GM21423 (cell line): Measurements from ENCODE around the gene TADA3.
"Not testable (repeated sequence)": the region's sequence is repeated elsewhere in the genome, so short reads cannot be mapped to it uniquely, and the experiment has no call there.

Experiments used
- ATAC-seq: cut with Tn5 transposase; IDR thresholded peaks from one replicate; pipeline ENCODE4 v1.9.1; 2021; ENCODE audit warnings: mild to moderate bottlenecking, moderate library complexity; ENCODE audit not compliant: unreplicated experiment

TADA3 gene

GRCh38 chr3:9785602-9786001 is 6.7 kb downstream of the TADA3 start:
- no peak for ATAC-seq

GRCh38 chr3:9784965-9785364 is 7.3 kb downstream of the TADA3 start:
- ATAC-seq = no peak

GRCh38 chr3:9783954-9784353 is 8.3 kb downstream of the TADA3 start:
- ATAC-seq = no peak

DNA sequence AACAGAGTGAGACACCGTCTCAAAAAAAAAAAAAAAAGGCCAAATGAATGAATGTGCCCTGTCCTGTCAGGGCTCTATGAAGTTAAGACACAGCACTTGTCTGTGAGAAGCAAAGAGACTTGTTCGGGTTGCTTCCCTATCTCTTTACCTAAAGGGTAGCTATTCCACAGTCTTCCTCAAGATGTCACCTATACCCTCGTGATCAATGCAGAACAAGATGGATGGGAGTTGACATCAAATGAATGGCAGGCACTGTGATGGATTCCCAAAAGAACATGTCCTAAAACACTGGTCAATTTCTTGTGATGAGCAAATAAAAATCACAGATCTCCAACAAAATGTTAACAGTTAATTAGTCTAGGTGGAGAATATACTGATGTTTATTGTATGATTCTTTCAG is 9.5 kb downstream of the TADA3 start:
- no peak for ATAC-seq

DNA sequence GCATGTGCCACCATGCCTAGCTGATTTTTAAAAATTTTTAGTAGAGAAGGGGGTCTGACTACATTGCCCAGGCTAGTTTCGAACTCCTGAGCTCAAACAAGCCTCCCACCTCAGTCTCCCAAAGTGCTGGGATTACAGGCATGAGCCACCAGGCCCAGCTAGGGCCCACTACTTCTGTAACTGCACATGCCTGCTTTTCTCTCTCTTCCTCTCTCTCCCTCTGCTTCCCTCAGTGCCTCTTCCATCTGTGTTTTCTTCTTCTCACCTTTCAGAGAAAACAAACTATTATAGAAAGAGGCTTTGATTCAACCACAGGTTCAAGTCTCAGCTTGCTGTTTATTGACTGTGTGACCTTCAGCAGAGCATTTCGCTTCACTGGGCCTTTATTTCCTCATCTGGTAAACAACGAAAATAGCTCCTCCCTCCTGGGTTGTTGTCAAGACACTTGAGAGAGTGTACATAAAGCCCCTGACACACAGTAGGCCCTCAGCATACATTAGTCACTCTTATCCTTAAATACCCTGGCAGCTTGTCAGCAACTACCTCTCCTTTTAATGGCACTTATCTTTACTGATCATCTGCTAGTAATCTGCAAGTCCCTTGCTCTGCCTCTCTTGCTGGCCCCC is 10.2 kb downstream of the TADA3 start:
- no peak for ATAC-seq

DNA sequence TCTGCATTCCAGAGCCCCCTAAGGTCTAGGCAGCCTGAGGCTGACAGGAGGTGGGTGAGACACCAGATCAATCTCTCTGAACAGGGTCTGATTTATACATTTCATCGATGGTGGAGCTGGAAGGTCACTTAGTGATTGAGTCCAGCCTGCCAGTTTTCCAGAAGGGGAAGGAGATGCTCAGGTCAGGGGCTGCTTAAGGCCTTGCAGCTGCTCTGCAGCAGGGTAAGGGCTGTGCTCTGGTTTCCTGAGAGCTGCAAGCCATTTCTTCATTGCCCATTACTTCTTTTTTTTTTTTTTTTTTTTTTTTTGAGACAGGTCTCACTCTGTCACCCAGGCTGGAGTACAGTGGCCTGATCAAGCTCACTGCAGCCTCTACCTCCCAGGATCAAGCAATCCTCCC is 10.7 kb downstream of the TADA3 start:
- no peak for ATAC-seq

- ATAC-seq = no peak
These were observed 11.4 kb downstream of the TADA3 start for GRCh38 chr3:9780910-9781309.

DNA sequence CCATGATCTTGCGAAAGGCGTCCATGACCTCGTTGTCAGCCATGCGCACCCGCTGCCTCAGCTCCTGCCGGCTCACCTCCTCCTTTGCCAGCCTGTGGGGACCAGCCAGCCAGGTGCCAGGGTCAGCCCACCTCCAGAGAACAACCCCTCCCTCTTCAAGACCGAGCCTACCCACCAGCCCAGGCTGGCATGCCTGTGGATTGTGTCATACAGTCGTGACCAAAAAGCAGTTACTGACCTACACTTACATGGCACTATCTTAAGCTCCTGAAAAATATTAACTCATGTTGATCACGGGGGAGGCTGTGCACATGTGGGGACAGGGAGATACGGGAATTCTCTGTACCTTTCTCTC is 11.8 kb downstream of the TADA3 start:
- ATAC-seq = no peak

- ATAC-seq = peak; percentile 66
These were observed 12.4 kb downstream of the TADA3 start for GRCh38 chr3:9779721-9780457.

DNA sequence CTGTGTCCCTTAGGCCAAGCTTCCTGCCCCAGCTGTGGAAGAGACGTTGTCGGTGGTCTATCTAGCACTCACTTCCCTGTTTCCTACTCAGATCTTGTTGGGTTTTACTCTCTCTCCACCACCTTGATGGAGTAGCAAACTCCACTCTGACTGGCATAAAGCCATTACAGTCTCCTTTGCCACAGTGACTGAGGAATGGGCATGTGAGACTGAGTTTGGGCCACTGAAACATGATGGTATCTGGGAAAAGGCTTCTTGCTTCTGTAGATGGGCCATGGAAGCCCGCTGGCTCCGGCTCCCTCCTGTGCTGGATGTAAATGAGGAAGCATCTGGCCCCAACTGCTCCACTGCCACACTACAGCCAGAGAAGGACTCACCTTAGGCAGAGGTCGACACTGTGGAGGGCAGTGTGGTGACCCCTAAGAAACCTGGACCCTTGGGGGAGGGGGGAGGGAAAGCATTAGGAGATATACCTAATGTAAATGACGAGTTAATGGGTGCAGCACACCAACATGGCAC is 13.1 kb downstream of the TADA3 start:
- ATAC-seq = no peak

- no peak for ATAC-seq
These were observed 13.9 kb downstream of the TADA3 start for GRCh38 chr3:9778143-9779074.

DNA sequence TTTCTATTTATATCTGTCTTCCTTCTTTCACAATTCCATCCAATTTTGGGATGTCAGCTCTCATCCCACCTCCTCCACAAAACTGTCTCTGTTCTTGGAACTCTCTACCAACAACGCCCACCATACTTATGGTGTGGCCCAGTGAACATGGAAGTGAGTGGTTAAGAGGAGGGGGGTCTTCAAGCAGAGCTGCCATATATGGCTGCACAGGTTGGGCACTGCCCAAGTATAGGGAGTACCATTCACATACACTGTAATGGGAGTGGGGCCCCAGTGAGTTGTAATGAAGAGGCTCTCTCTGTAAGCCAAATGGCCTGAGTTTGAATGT is 14.6 kb downstream of the TADA3 start:
- ATAC-seq = no peak

DNA sequence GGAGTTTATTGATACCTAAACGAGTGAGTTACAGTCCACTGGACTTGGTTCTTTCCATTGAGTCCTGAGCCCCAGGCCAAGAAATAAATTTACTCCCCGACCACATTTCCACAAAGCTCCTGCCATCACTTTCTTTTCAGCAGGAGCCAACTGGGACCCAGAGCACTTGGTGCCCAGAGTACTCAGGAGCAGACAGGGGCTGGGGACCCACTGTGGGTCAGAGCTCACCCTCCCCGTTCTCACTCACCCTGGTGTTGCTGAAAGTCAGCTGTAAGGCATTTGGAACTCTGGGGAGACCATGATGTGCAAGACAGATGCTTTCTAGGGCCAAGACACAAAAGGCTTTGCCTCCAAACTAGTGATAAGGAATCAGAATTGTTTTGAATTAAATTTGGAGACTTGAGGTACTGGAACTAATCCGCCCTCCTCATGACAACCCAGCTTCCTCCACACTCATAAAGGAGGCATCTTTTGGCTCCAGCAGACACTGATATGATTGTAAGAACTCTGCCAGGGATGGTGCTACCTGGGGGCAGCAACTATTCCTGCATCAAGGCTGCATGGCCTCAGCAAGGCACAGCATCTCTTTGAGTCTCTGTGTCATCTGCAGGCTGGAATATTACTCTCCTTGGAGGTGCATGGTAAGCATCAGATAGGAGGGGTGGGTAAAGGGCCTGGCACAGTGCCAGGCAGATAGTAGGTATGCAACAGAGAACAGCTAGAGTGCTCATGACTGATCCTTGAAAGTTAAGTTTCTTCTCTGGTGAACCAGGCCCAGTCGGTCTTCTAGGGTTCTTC is 15.2 kb downstream of the TADA3 start:
- no peak for ATAC-seq

GRCh38 chr3:9771007-9771406 is 21.3 kb downstream of the TADA3 start:
- ATAC-seq = not testable (repeated sequence)

DNA sequence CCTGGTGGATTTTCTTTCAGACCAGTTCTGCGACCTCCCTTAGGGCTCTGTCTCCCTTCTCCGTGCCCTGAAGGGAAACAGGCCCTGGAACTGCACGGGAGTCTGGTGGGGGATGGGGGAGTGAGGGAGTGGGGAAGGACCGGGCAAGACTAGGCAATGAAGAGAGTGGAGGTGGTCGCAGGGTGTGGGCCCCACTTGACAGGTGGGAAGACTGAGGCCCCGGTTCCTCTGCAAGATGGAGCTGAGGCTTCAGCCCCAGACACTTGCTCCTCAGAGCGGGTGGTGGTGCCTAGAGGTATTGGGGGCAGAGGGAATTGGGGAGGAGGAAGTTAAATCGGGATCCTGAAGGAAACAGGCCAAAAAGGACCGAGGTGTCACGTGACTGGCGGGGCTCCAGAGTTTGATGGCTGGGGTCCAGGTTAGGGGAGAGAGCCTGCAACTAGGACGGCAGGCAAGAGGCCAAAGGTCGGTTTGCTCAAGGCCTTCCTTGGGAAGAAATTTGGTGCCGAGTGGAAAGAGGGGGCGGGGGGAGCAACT is 21.9 kb downstream of the TADA3 start:
- no peak for ATAC-seq

- peak; percentile 62 for ATAC-seq
These were observed 22.6 kb downstream of the TADA3 start, which contains the start of gene CAMK1 for GRCh38 chr3:9769426-9770275. Gene CAMK1 (minus strand): TSS chr3:9769947. CDS start chr3:9767749, 2,198 bp downstream.

- no peak for ATAC-seq
These were observed 23.3 kb downstream of the TADA3 start for GRCh38 chr3:9769012-9769411.

DNA sequence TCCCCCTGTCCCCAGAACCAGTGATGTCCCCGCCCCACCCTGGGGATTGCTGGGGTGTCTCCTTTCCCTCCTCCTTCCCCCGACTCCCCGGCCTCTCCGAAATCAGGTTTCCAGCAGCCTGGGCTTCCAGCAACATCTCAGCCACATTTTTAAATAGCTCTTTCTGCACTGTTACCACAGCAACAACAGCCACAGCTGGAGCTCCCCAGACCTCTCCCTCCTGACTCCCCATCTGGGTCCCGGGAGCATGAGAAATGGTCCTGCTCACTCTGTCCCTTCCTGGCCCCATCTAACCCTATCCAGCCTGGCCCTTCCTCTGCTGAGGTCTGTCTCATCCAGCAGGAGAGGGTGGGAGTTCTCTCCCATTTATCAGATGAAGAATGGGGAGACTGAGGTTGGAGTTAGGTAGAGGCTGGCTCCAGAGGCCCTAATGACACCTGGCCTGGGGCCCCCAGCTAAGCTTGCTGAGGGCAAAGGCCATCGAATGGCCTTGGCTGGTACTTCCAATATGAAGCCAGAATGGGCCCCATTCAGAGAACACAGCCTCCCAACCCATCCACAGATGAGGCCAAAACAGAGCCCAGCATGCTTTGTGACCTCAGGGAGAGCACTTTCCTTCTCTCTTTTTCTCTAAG is 24.0 kb downstream of the TADA3 start:
- no peak for ATAC-seq

- ATAC-seq = no peak
These were observed 24.9 kb downstream of the TADA3 start for GRCh38 chr3:9767418-9767817.
